DOHH2 (cell line): ENCODE measurements around the gene COL5A3.

ENCODE experiments used
- CTCF ChIP-seq: fragments of 200-600 bp; sonication (generic); IDR thresholded peaks from one replicate; pipeline ENCODE4 v1.5.1; 2014; ENCODE audit warnings: antibody characterized with exemption, mild to moderate bottlenecking, low read depth, low read length; ENCODE audit not compliant: poor library complexity, severe bottlenecking
- EZH2phosphoT487 ChIP-seq: fragments of 200-600 bp; sonication (generic); IDR thresholded peaks from 2 replicates; pipeline ENCODE4 v1.6.1; 2017; ENCODE audit warnings: borderline replicate concordance, mild to moderate bottlenecking, antibody characterized with exemption, low read length, moderate library complexity, mixed read lengths

- TF ChIP-seq CTCF (no peak), EZH2phosphoT487 (no peak)
These were observed 535 bp downstream of the COL5A3 start for GRCh38 chr19:10009714-10010224.
